Measurements from ENCODE around the gene DRC7.

DNA sequence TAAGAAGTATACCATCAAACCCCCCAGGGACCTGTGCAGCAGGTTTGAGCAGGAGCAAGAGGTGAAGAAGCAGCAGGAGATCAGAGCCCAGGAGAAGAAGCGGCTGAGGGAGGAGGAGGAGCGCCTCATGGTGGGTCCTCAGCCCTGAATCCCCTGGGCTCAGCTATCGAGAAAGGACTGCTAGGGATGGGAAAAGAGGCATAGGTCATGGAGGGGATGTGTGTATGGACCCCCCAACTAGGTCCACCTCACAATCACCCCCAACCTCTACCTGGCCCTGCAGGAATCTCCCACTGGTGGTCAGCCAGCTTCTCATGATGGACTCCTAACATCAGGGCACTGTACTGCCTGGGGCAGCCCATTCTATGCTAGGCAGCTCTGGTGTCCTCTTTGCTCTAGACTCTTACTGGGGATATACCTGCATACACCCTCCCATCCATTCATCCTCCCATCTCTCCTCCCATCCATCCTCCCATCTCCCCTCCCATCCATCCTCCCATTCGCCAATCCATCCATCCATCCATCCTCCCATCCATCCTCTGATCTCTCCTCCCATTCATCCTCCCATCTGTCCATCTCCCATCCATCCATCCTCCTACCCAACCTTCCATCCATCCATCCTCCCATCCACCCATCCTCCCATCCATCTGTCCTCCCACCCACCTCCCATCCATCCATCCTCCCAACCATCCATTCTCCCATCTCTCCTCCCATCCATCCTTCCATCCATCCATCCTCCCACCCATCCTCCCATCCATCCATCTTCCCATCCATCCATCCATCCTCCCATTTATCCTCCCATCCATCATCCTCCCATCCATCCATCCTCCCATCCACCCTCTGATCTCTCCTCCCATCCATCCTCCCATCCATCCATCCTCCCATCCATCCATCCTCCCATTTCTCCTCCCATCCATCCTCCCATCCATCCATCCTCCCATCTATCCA, 10.6 kb downstream of the DRC7 start:
- TF ChIP-seq GATA2 (IDR thresholded peaks at IDR 0.05; ENCODE audit: low read depth, low read length) (no peak), GATA3 (IDR thresholded peaks at IDR 0.05; ENCODE audit: low read depth, low read length) (no peak)

All from SH-SY5Y (cell line).